Activated B cell treated with CpG ODN at 0.5 μM for 24 hours (primary cell): ENCODE measurements around the gene TBC1D7. TPM values are rescaled to one million over a fixed set of nuclear protein-coding genes. Genes with fewer than 3 reads are reported as not detected.

Experiments used
- ATAC-seq: fragments of 200-7000 bp; cut with Tn5 transposase; one replicate; pipeline ENCODE4 v1.10.0; 2021; ENCODE audit warnings: low read depth, mild to moderate bottlenecking, moderate library complexity
- CTCF ChIA-PET: fragments of 350-600 bp; sonication (Branson Sonifier 250); formaldehyde crosslinking; loops from one replicate; lab custom pipeline; 2021; ENCODE audit warnings: antibody characterized with exemption; lab: Charles Lee
- POLR2A ChIA-PET: fragments of 350-600 bp; sonication (Branson Sonifier 250); formaldehyde crosslinking; loops from one replicate; lab custom pipeline; 2021; ENCODE audit warnings: antibody characterized with exemption; lab: Charles Lee
- DNase-seq: peaks from one replicate; pipeline ENCODE4 v3.0.0; 2022
- H3K27ac Mint-ChIP-seq: one replicate; pipeline ENCODE4 v1.8.0; 2020; ENCODE audit warnings: mixed read lengths
- H3K27me3 Mint-ChIP-seq: one replicate; pipeline ENCODE4 v1.8.0; 2021; ENCODE audit warnings: mixed read lengths
- H3K36me3 Mint-ChIP-seq: one replicate; pipeline ENCODE4 v1.8.0; 2021; ENCODE audit warnings: low read depth, mixed read lengths
- H3K4me1 Mint-ChIP-seq: one replicate; pipeline ENCODE4 v1.8.0; 2021; ENCODE audit warnings: mixed read lengths
- H3K4me3 Mint-ChIP-seq: one replicate; pipeline ENCODE4 v1.8.0; 2020; ENCODE audit warnings: mild to moderate bottlenecking, mixed read lengths
- H3K9me3 Mint-ChIP-seq: one replicate; pipeline ENCODE4 v1.8.0; 2020; ENCODE audit warnings: mixed read lengths
- CTCF ChIP-seq: fragments of 200-600 bp; IDR thresholded peaks from one replicate; pipeline ENCODE4 v1.8.0; 2022; ENCODE audit warnings: antibody characterized with exemption, mild to moderate bottlenecking
- intact Hi-C: fragments of 100-400 bp; cut with micrococcal nuclease; formaldehyde crosslinking; loops from one replicate; pipeline ENCODE4 v1.15.1; 2024
- total RNA-seq: library from RNA; stranded (reverse); gene quantifications from 2 replicates; pipeline ENCODE4 v1.2.3, GENCODE V29; 2022

The TBC1D7 gene
- total RNA-seq, 1 donor from 2014 or later = 18.5 TPM

GRCh38 chr6:13288481-13288880 lies 39.9 kb downstream of the TBC1D7 start:
- Mint-ChIP-seq H3K9me3 (peaks cover 2% of the 10 kb centered on the region), H3K4me3 (no peak overlapping the region), H3K27ac (peak overlapping the region; percentile 41), H3K4me1 (peaks cover 55% of the 10 kb centered on the region), H3K27me3 (no peaks in the 10 kb centered on the region), H3K36me3 (peaks cover 81% of the 10 kb centered on the region)
- no peak for DNase-seq
- intact Hi-C loops = no loop called here
- CTCF ChIA-PET = interaction anchor here (0.9 kb wide), 1 partner anchor 42 kb away, joined by 3 read pairs; no protein-coding TSS in a partner anchor
- TF ChIP-seq CTCF = no peak
- ATAC-seq = no peak
- POLR2A ChIA-PET = interaction anchor here (0.6 to 4.7 kb wide), 7 partner anchors 9 to 1981 kb away, joined by 3 to 56 read pairs (median 4); partner anchors contain the start of gene TBC1D7

GRCh38 chr6:13287104-13287503 lies 41.2 kb downstream of the TBC1D7 start:
- Mint-ChIP-seq H3K4me3 (no peak overlapping the region), H3K36me3 (peaks cover 81% of the 10 kb centered on the region), H3K4me1 (peaks cover 64% of the 10 kb centered on the region), H3K27me3 (no peaks in the 10 kb centered on the region), H3K9me3 (peaks cover 2% of the 10 kb centered on the region), H3K27ac (peak overlapping the region; percentile 59)
- no peak for TF ChIP-seq CTCF
- no peak for ATAC-seq
- POLR2A ChIA-PET = interaction anchor here (1.4 to 4.7 kb wide), 5 partner anchors 11 to 328 kb away, joined by 3 to 56 read pairs (median 5); partner anchors contain the start of genes NOL7 and TBC1D7
- intact Hi-C loops = no loop called here
- CTCF ChIA-PET = no interaction called here
- no peak for DNase-seq

DNA sequence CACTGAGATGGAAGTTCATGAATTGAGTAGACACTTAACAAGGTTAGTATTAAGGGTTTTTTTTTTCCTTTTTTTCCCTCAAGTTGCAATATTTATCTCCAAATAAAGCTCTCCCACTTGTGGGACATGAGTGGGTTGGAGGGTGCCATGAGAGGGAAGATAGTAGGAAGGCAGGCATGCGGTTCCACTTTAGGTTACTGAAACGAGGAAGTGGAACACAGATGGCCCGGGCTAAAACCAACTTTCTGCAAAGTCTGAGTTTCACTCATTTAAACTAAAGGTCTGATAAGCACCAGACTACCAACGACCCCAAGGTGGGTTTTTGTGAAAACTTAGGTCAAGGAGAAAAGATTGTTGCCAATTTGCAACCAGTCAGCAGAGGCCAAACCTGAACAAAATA lies 42.2 kb downstream of the TBC1D7 start:
- POLR2A ChIA-PET = interaction anchor here (0.7 to 4.7 kb wide), 8 partner anchors 8 to 329 kb away, joined by 3 to 56 read pairs (median 10); partner anchors contain the start of genes NOL7 and TBC1D7

DNA sequence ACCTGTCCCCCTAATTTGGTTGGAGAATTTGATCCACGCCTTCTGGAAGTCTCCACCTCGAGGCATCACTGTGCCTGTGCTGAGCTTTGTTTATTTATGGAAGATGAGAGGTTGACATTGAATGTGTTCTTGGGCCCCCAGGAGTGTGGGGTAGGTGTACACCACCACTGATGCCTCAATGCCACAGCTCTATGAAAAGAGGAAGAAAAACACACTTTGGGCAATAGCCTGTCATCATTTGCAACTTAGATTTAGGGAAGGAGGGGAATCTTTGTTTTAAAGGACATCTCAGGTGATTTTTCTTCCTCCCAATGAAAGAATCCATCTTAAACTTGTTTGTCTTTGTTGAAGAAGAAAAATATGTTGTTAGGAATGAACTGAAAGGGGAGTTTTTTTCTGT lies 42.6 kb downstream of the TBC1D7 start:
- H3K9me3 Mint-ChIP-seq = peaks cover 2% of the 10 kb centered on the region
- no peaks in the 10 kb centered on the region for H3K27me3 Mint-ChIP-seq
- ATAC-seq = peak; percentile 53
- TF ChIP-seq CTCF = no peak
- H3K4me3 Mint-ChIP-seq = peak overlapping the region; percentile 39
- H3K36me3 Mint-ChIP-seq = peaks cover 90% of the 10 kb centered on the region
- ChIA-PET CTCF (interaction anchor here (0.7 to 2.0 kb wide), 6 partner anchors 11 to 374 kb away, joined by 3 to 12 read pairs (median 3); no protein-coding TSS in a partner anchor), POLR2A (interaction anchor here (0.7 to 4.7 kb wide), 8 partner anchors 9 to 330 kb away, joined by 3 to 56 read pairs (median 10); partner anchors contain the start of genes NOL7 and TBC1D7)
- intact Hi-C loops = loop anchor here (1.0 kb wide), 2 partner anchors 11 to 14 kb away; no protein-coding TSS in a partner anchor
- peaks cover 71% of the 10 kb centered on the region for H3K4me1 Mint-ChIP-seq
- DNase-seq = no peak
- H3K27ac Mint-ChIP-seq = peak overlapping the region; percentile 59

More for the DNA sequence above, 42.2 kb downstream of the TBC1D7 start:
- intact Hi-C loops = loop anchor here (1.0 kb wide), 2 partner anchors 12 to 13 kb away; no protein-coding TSS in a partner anchor
- Mint-ChIP-seq H3K9me3 (peaks cover 2% of the 10 kb centered on the region), H3K4me1 (peaks cover 67% of the 10 kb centered on the region), H3K4me3 (peak overlapping the region; percentile 39), H3K36me3 (peaks cover 86% of the 10 kb centered on the region), H3K27me3 (no peaks in the 10 kb centered on the region), H3K27ac (peak overlapping the region; percentile 59)
- CTCF ChIA-PET = interaction anchor here (0.7 to 2.0 kb wide), 4 partner anchors 12 to 91 kb away, joined by 3 to 12 read pairs (median 4); no protein-coding TSS in a partner anchor
- peak; percentile 71 for ATAC-seq
- TF ChIP-seq CTCF = no peak
- DNase-seq = no peak

- POLR2A ChIA-PET = interaction anchor here (1.9 to 4.7 kb wide), 5 partner anchors 10 to 44 kb away, joined by 5 to 56 read pairs (median 15); partner anchors contain the start of gene TBC1D7
- ATAC-seq (no peak), DNase-seq (no peak)
- intact Hi-C loops = no loop called here
- Mint-ChIP-seq H3K4me3 (no peak overlapping the region), H3K9me3 (peaks cover 2% of the 10 kb centered on the region), H3K36me3 (peaks cover 93% of the 10 kb centered on the region), H3K27me3 (no peaks in the 10 kb centered on the region), H3K27ac (peak overlapping the region; percentile 59), H3K4me1 (peaks cover 78% of the 10 kb centered on the region)
- no peak for TF ChIP-seq CTCF
- CTCF ChIA-PET = interaction anchor here (0.9 to 2.0 kb wide), 4 partner anchors 10 to 90 kb away, joined by 3 to 12 read pairs (median 4); no protein-coding TSS in a partner anchor
Observed at GRCh38 chr6:13284646-13285045, 43.7 kb downstream of the TBC1D7 start.
